SW480 (cell line): ENCODE results near the gene AKT1S1.

ENCODE experiments used
- DNase-seq: peaks from one replicate; pipeline ENCODE4 v3.0.0-alpha.2; 2016; ENCODE audit warnings: low spot score

Gene AKT1S1

DNA sequence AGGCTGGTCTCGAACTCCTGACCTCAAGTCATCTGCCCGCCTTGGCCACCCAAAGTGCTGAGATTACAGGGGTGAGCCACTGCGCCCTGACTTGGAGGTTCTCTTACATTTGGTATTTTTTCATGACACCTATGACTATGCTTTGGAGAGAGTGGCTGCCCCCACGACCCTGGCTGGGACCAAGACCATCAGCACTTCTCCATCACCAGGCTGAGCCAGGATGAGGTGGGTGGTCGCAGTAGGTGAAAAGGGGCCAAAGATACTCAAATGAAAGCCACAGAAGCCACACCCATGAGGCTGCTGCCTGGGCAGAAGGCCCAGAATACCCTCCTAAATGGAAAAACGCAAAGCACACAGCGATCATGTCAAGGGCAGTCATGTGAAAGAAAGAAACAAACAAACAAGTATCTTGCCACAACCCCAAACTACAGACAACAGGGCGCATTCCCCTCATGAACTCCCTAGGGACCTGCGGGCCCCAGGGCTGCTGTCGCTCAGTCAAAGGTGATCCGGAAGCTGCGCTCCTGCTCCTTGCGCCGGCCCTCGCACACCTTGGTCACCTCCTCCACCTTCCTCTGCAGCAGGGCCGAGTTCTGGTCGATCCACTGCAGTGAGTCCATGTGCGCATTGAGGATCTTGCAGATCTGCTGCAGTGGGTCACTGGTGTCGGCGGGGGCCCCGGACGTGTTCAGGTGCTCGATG is 30.7 kb upstream of the AKT1S1 start:
- DNase-seq = no peak

DNA sequence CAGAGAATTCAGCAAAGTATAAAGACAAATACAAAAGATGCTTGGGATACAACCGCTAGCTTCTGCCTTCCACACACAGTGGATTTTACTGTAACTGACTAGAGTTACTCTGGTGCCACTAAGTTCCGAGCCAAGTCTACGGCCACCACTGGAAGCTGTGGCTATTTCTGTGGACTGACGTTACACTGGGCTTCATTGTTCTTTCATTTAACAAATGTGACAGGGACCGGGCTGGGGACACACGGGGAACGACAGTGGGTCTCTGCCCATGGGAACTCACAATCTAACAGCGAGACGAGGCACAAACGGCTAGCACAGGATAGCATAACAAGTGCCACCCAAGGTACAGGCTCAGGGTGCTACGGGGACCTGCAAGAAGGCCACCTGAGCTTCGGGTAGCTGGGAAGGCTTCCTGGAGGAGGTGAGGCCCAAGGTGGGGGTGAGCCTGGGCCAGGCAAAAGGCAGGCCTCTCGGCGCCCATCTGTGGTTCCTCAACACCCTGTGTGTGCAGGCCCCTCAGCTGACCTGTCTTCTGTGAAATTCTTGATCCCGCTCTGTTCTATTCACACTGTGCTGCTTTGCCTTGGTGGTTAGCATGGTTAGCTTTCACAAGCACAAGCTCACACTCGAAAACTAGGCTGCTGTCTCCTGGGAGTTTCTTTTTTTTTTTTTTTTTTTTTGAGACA is 29.9 kb upstream of the AKT1S1 start:
- DNase-seq = no peak

DNA sequence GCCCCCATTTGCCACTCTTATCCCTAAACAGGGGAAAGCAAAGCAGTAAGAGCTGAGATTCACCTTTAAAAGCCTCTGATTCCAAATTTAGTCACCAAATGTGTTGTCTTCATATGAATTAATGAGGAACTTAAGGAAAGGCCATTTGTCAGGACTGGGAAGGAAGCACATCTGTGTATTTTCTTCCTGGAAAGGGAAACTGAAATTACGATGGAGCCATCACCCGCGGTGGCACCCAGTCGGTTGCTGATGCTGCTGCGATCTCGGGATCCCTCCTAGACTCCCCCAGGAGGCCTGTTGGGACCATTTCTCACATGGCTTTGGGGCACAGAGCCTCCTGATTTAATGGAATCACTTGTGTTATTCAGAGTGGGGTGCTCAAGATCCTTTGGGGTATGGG is 27.0 kb upstream of the AKT1S1 start:
- no peak for DNase-seq

DNA sequence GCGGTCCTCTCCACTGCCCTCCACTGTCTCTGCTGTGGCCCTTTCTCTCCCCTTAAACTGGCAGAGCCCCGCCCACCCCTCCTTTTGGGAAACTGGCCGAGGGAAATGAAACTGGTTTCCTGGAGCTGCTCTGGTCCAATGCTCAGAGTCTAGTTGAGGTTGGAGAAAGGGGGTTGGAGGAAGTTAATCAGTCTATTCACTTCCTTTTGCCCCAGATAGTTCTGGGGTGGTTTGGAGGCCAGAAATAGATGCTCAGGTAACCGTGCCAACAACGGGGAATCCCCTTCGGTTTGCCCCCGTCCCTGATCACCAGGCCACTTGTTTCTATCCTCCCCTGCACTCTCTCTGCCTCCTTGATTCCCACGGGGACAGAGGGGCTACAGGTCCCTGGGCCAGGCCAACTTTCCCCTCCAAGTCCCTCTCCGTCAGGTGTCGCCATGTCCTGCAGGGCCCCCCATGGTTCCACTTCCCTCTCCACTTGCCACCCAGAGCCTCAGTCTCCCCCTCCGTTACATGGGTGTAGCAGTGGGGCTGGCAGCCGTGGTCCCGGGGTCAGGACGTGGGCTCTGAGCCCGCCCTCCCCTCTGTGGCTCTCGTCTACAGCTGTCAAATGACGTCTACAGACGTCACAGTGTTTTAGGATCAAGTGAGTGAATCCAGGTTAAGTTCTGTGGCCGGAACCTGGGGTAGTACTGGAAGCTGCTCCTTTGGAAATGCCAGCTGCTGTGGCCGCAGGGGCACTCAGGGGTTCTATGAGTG is 19.9 kb upstream of the AKT1S1 start, which contains the start of gene IL4I1:
Gene IL4I1 (minus strand): TSS at position 25 of the 759 bp plus-strand sequence. CDS start 727 bp downstream, outside the sequence.
- peak; percentile 55 for DNase-seq

DNA sequence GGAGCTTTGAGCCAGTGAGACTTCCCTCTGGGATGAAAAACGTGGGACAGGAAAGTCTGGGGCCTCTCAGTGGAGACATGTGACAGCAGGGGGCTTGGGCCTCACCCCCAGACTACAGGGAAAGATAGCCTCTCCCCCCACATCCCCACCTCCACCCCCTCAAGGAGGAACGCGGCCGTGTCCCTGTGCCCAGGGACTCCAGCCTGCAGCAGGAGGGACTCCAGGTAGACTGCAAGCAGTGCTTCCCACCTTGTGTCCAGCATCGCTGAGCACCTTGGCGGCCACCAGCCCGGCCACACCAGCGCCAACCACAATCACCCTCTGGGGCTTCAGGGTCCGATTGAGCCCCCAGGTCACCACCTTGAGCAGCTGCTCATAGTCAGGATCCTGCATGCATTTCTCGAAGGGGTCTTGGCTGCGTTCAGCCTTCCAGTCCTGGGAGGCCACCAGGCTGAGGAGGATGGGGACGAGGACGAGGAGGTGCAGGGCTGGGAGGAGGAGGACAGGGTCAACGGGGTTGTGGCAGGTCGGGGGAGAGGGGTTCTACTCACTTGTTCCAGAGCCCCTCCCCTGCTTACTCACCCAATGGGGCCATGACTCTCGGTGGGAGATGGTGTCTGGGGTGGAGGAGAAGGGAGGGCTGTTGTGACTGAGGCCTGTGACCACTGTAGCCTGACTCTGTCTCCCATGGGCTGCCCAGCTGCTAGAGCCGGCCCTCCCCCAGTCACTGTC is 18.6 kb upstream of the AKT1S1 start:
- no peak for DNase-seq

DNA sequence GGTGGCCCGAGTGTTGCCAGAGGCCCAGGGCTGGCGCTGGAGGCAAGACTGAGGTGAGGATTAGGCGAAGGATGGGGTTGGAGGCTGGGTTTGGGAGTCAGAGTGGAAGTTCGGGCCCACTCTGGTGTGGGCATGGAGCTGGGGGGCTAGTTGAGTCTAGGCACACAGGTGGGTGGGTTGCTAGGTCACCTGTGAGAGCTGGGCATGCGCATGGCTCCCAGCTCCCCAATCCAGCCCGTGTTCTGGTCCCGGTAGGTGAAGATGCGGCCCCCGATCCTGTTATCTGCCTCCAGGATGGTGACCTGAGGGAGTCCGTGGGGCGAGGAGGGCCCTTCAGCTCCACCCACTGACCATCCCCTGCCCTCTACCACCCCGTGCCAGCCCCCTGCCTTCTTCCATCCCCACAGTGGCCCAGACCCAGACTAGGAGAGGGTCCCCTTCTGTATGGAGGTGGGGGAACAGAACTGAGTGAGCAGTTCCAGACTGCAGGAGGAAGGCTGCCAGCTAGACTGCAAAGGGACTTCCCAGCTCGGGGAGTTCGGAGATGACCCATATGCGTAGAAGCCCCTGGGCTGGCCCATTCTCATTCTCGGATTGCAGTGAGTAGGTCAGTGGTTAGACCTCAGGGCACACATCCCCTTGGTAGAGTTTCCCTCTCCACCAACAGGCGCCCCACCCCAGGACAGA is 17.9 kb upstream of the AKT1S1 start:
- no peak for DNase-seq

DNA sequence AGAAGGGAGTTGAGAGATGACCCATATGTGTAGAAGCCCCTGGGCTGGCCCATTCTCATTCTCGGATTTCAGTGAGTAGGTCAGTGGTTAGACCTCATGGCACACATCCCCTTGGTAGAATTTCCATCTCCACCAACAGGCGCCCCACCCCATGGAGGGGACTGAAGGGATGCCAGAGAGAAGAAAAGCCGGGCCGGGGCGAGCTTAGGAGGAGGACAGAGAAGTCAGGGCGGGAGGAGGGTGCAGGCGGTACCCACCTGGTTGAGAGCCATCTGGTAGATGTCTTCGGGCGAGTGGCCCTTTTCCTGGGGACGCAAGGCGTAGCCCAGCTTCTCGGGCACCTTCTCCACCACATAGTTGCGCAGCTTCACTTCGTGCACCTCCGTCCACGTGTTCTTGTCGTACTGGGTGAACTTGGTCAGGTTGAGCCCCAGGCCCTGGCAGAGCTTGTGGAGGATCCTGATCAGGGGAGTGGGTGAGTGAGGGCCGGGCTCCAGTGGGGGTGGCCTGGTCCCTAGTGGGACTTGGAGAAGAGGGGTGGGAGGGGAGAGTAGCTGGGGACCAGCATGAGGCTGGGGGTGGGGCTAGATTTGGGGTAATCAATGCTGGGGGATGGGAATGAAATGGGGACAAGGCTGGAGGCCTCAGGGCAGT is 17.0 kb upstream of the AKT1S1 start:
- DNase-seq = no peak

DNA sequence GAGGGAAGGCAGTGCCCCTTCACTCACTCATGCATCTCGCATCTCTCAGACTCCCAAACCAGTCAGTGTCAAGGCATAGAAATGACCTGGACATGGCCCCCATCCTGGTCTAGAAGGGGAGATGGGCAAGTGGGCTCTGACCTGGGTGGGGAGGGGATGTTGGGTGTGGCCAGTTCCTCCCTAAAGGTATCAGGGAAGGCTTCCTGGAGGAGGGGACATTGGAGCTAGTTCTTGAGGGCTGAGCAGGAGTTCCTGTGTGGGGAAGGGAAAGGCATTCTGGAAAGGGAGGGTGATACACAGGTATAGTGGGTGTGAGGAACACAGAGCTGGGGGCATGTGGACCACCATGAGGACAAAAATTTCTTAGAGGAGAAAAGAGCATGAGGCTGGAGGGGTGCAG is 15.6 kb upstream of the AKT1S1 start:
- DNase-seq = no peak

DNA sequence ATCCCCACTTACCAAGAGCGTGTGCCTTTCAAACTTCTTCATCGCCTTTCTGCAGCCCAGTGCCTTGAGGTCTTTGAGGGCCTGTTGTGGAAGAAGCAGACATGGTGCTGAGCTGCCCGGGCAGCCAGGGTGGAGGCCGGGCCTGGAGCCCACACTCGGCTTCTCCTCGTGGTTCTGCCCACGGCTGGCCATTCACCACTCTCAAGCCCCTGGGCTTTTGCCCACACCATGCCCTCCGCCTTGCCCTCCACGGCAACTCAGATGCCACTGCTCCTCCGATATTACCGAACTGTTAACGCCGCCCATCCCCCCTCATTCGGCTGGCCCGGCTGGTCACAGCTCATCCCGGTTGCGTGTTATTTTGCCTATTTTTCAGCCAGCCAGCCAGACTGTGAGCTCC is 14.2 kb upstream of the AKT1S1 start:
- no peak for DNase-seq

DNA sequence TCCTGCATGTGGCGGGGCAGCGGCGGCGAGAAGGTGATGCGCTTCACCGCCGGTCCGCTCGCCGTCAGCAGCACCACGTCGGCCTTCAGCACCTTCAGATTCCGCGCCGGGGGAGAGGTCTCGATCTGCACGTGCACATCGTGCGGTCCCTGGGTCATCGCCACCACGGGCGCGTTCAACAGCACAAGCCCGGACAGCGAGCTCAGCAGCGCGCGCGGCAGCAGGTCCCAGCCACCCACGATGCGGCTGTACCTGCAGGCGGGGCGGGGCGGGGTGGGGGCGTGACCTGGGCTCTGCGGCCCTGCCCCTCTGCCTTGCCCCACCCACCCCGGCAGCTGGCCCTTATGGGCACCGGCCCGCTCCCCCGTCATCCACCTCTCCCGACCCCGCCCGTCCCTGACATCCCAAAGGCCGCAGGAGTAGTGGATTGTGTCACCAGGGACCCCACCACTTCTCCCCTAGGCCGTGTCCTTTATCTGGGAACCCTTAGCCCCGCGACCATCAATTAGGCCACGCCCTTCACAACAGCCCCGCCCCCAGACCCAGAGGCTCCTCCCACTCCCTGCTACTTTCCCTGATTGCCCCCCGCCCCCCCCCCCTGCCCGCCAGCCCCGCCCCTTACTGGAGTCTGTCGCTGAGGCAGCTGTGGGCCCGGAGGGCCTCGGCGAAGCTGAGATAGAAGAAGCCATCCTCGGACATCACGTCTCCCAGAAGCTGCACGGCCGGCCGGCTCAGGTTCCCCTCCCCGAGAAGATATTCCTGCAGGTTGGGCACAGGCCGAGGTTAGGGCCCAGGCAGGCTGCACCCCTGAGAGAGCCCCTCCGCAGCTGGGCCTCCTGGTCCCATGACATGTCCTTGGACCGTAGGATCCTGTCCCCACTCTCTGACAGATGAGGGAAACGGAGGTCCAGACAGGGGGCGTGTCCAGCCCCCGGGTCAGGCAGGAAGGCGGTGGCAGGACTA is 13.5 kb upstream of the AKT1S1 start:
- peak; percentile 84 for DNase-seq

DNA sequence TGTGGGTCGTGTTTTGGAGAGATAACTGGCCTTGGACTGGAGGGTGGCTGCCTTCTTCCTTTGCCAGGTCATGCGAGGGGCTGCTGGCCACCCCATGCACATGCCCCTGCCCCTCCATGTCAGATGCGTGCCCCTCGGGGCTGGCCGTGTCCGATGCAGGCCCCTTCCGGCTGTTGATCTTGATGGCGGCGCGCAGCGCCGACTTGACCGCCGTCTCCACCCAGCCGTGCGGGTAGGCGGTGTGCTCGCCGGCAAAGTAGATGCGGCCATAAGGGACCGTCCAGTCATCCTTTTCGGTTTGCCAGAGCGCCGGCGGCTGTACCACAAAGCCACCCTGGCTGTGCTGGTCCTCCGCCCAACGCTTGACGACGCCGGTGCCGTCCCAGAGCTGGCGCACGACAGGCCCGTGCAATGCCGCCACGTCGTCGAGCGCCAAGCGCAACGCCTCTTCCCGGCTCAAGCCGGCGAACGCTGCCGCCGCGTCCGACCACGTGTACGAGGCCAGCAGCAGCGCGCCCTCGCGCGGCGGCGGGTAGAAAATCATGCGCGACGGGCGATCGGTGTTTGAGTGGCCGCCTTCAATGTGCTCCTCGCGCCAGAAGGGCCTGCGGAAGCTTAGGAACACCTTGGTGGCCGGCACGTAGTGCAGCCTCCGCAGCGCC is 12.7 kb upstream of the AKT1S1 start:
- DNase-seq = peak; percentile 87

DNA sequence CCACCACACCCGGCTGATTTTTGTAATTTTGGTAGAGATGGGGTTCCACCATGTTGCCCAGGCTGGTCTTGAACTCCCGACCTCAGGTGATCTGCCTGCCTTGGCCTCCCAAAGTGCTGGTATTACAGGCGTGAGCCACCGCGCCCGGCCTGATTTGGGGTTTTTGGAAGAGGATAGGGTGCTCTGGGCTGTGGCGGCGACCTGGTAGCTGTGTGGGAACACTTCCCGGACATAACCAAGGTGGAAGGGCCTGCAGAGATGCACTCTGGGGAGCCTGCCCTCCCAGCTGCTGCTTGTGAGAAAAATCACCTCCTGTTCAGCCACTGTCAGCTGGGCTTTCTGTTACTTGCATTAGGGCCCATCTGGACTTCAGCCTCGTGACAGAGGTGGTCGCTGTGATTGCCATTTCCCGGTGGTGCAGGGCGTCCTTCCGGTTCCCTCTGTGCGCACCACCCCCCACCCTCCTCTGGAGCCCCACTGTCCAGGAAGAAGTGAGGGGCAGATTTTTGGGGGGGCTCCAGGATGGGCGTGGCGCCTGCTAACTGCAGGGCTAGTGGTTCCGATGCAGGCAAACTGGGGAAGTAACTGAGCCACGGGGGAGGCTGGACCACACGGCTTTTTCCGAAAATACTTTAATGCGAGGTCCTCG is 12.0 kb upstream of the AKT1S1 start:
- DNase-seq = no peak

DNA sequence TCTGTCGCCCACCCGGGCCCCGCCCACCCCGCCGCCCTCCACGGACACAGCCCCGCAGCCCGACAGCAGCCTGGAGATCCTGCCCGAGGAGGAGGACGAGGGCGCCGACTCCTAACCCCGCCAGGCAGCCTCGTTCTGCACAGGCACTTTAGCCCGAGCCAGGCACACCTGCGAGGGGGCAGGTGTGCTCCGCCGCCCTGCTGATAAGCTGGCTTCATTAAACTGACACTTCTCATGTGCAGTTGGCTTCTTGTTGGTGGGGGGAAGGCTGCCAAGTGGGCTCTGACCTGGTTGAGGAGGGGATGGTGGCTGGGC is 11.3 kb upstream of the AKT1S1 start:
- no peak for DNase-seq

DNA sequence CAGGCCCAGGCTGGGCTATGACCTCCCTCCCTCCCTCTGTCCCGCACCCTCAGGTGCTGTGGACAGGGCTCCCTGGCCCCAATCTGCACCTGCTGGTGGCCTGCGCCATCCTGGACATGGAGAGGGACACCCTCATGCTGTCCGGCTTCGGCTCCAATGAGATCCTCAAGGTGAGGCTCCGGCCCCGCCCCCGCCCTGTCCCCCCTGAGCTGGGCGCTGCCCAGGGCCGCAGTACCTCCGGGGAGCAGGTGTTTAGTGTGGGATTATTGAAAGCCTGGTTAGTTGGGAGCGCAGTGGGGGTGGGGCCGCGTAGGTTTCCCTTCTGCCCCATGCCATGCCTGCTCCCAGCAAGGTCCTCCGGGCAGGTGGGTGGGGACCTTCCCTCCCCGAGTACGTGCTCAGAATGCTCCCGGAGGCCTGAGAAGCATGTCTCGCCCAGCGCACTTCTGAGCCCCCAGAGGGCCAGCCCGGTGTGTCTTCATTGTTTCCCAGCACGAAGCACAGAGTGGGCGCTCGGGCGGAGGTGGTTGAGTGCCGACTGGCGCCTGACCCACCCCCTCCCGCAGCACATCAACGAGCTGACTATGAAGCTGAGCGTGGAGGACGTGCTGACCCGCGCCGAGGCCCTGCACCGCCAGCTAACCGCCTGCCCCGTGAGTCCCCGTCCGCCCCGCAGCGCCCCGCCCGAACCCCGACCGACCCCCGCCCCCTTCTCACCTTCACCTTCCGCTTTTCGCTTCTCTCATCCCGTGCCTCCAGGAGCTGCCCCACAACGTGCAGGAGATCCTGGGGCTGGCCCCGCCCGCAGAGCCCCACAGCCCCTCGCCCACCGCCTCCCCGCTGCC is 10.7 kb upstream of the AKT1S1 start:
- no peak for DNase-seq

DNA sequence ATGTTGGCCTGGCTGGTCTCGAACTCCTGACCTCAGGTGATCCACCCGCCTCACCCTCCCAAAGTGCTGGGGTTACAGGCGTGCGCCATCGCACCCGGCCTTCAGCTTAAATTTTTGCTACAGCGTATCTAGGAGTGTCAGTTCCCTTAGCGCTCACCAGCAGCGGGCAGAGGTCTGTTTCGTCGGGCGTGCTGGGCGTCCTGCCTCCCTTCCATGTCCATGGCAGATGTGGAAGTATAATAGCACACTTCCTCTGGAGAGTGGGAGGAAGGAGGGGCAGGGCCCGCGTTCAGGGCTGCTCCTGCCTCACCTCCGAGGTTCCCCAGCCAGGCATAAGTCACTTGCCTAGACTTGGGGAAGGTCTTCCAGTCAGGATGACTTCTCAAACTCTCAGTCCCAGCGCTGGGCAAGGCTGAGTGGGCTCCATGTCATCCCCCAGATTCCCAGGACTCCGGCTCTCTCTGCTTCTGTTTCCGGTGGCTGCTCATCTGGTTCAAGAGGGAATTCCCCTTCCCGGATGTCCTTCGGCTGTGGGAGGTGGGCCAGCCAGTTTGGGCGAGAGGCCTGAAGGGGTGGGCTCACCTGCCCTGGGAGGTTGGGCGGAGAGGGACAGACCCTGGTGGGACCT is 10.0 kb upstream of the AKT1S1 start:
- DNase-seq = no peak

DNA sequence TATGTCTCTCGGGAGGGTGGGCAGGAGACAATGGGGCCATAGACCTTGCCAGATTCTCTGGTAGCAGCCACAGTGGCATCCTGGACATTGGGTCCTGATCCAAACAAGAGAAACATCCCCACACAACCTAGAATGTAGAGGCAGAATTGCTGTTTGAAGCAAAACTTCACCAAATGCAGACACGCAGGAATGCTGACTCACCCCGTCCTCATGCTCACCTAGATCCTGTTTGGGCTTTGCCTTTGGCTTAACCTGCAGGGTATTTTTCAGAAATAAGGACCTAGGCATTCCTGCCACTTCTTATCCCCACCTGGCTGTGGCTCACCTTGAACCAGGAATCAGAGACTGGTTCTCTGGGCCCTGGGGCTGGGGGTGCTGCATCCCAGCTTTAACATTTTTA is 7.6 kb upstream of the AKT1S1 start:
- no peak for DNase-seq

DNA sequence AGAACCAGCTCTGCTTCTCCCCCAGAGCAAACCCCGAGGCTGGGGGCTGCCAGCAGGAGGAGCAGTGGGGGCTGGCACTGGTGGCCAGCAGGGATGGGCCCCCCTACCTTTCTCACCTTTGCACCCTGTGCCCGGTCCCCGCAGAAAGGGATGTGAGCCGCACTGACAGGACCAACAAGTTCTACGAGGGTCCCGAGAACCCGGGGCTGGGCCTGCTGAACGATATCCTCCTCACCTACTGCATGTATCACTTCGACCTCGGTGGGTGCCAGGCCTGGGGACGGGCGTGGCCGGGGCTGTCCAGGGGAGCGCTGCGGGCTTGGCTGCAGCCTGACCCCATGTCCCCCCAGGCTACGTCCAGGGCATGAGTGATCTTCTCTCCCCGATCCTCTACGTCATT is 7.0 kb upstream of the AKT1S1 start:
- no peak for DNase-seq

DNA sequence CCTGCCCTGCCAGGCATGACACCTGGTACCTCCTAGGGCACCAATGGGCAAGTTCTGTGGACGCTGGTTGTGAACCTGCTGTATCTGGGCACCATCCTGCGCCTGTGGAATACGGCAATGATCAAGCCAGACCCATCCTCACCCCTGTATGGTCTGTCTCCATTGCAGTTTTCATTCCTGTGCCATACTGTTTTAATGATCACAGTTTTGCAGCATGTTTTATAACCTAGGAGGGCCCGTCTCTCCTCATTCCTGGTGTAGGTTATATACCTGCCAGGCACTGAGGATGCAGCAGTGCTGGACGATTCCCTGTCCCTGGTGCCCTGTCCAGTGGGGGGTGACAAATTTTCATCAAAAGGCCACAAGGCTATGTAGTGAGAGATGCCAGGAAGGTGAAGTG is 5.9 kb upstream of the AKT1S1 start:
- no peak for DNase-seq
